NT2/D1 (cell line): ENCODE data around the gene MBNL2.

Experiments
- SUZ12 ChIP-seq: IDR thresholded peaks from 2 replicates; pipeline ENCODE4 v1.6.1; 2011; ENCODE audit not compliant: insufficient read length, insufficient read depth; ENCODE audit errors: extremely low read depth
- YY1 ChIP-seq: IDR thresholded peaks from 2 replicates; pipeline ENCODE4 v1.6.1; 2011; ENCODE audit not compliant: insufficient read length, insufficient read depth
- ZNF274 ChIP-seq: IDR thresholded peaks from 2 replicates; pipeline ENCODE4 v1.6.1; 2011; ENCODE audit warnings: mild to moderate bottlenecking, low read depth, low read length

GRCh38 chr13:97286317-97287046 lies 64.3 kb downstream of the MBNL2 start:
- TF ChIP-seq SUZ12 (no peak), ZNF274 (no peak), YY1 (no peak)
